GM12874 (cell line): ENCODE data around the gene GPATCH2L.

Experiments
- TF ChIP-seq, protein P1 (sequence below): IDR thresholded peaks from 2 replicates; pipeline ENCODE4 v1.5.1; 2011; ENCODE audit warnings: low read depth, mild to moderate bottlenecking, control low read depth, low read length, moderate library complexity; ENCODE audit not compliant: insufficient read depth

Gene GPATCH2L

DNA sequence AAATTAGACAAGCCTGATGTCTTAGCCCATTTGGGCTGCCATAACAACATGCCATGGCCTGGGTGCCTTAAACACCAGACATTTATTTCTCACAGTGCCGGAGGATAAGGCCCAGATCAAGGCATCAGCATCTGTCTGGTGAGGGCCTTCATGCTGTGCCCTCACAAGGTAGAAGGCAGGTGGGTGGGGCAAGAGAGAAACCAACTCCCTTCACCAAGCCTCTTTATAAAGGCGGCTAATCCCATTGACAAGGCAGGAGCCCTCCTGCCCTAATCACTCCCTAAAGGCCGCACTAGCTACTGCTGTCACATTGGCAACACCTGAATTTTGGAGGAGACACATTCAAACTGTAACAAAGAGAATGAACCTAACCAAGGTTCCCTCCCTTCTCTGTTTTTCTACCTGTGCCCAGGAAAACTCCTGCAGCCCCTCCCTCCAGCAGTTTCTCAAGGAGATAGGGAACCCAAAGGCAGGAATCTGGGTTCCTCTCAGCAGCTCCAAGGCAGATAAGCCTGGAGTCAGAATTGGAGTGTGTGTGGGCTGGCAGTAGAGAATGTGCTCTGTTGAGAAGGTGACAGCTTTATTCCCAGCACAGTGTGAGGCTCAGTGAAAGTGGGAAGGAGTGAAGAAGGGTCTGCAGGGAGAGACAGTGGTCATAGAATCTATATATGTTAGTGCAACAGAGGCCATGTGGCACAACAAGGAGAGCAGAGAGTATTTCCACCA, 21.7 kb upstream of the GPATCH2L start:
- TF ChIP-seq, protein P1, sequence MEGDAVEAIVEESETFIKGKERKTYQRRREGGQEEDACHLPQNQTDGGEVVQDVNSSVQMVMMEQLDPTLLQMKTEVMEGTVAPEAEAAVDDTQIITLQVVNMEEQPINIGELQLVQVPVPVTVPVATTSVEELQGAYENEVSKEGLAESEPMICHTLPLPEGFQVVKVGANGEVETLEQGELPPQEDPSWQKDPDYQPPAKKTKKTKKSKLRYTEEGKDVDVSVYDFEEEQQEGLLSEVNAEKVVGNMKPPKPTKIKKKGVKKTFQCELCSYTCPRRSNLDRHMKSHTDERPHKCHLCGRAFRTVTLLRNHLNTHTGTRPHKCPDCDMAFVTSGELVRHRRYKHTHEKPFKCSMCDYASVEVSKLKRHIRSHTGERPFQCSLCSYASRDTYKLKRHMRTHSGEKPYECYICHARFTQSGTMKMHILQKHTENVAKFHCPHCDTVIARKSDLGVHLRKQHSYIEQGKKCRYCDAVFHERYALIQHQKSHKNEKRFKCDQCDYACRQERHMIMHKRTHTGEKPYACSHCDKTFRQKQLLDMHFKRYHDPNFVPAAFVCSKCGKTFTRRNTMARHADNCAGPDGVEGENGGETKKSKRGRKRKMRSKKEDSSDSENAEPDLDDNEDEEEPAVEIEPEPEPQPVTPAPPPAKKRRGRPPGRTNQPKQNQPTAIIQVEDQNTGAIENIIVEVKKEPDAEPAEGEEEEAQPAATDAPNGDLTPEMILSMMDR: no peak

DNA sequence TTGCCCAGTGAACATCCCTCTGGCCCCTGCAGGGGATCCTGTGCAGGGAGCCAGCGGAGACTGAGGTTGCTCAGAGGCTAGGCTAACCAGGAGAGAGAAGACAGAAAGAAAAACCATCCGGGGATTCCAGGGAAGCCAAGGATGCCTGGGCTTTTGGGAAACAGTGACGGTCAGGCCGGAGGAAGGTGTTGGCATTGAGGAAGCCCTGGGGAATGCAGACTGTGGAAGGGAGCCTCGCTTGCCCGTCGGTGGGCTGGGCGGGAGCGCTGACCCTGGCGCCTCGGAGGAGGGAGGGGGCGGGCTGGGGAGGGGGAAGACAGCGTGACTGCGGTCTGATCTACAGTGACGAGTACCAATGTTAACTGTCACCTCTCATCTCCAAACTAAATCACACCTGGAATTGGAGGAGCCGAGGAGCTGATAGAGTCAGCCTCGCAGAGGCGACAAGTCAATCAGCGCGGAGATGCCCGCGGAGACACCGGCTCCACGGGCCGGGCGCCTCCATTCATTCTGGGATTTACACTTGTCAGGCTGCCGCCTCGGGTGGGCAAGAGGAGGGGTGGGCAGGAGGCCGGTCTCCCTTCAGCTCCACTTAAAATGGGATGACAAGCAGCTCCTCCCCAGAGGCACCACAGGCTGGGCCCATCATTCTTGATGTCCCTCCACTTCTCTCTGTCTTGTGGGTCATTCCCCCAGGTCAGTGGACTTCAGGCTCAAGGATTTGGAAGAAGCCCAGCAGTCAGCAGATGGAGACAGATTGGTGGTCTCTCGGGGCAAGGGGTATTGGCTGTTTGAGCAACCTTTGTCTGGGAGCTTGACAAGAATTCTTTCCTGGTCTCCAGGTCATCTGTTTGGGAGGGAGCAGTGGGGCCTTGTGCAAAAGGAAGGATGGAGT, 20.4 kb upstream of the GPATCH2L start:
- TF ChIP-seq, protein P1: no peak

DNA sequence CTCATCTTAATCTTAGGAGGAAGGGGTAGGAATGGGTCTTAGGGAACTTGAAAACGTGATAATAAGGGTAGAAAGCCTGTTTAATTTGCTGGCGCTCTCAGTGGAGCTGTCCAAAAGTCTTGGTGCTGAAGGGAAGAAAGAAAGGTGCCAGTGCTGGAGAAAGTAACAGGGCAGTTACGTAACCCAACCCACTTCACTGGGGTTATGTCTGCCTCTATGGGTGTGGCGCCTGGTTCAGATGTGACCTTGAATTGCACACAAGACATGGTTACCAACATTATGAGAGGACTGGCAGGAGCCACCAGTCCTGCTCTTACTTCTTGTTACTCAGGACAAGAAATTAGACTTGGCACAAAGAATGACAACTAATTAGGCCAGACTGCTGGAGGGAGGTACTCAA, 18.6 kb upstream of the GPATCH2L start:
- TF ChIP-seq, protein P1: no peak

DNA sequence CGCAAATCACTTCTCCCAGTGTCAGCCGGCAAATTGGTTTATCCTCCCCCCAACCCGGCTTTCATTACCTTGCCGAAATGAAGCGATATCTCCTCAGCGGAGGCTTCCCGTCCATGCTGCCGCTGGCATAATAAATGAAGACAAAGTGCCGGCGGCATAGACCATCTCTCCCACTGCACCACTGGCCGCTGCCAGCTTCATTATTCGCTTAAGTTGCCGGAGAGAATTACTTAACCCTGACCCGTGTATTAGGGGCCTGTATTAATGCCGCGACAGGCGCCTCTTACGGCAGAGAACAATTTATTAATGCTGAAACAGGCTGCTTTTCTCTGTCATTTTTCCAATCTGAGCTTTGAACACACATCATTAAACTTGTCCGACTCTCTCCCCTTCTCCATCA, 17.5 kb upstream of the GPATCH2L start:
- TF ChIP-seq, protein P1: no peak

DNA sequence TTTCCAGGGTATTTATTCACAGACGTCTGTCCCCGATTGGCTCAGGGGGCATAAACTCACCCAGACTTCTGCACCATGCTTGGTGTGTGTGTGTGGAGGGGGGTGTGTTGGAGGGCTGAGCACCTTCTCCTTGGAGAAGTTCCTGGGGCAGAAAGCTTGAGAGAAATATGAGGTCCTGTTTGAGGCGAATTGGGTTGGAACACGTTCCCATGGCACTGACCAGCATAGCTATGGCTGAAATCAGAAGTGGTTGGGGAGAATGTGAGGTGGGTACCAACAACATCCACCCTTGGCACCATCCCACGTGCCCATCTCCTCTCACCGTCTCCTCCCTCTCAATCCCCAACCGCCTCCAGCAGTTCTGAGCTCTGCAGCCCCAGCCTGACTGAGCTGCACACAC, 16.0 kb upstream of the GPATCH2L start:
- TF ChIP-seq, protein P1: no peak

DNA sequence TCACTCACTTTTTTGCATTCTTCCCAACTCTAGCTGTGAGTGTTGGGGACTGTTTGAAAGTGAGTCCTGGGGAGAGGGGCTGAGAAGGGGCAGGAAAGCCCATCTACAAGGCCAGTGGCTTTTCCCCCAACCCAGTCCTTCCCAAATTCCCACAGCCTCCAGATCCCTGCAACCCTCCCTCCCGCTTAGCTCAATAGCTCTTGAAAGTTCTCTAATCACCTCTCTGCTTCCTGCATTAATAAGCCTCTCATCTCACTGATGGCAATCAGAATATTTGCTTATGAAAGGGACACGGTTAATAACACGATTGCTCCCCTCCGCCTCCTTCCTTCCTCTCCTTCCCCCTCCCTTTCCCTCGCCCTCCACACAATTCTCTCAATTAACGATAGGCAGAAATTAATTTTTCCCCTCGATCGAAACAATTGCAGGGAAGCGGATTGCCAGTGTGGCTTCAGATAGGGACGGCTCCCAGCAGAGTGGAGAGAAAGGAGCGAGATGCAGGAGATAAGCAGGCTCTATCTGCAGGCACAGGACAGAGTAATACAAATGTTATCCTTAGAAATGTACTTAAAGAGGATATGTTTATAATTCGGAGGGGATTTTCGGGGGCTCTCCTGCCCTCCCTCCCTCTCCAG, 15.1 kb upstream of the GPATCH2L start:
- TF ChIP-seq, protein P1: no peak

DNA sequence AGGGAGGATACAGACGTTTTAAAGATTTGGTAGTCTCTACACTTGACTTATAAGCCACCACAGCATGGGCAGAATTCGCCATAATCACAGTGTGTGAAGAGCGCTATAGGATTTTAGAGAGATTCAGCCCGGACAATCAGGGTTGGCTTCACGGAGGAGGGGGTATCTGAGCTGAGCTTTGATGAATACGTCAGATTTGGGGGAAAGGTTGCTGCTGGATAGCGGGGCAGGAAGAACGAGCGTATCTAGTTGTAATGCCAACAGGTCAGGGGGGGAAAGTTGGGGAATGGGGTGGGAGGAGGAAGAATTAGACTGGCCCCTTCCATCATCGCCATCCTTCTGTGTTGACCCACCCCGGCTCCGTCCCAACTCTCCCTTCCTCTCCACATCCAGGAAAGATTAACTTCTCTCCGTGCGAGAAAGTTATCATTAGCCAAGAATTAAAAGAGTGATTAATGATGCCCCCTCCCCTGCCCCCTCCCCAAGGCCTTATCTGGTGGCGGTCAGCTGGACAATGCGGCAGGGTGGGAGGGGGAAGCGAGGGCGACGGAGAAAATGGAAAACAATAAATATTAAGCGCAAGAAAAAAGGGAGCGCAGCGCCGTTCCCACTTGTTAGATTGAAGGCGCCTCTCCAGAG, 13.5 kb upstream of the GPATCH2L start:
- TF ChIP-seq, protein P1: no peak
